Peyer's patch (tissue), 4 donors: Measurements from ENCODE around the gene FMNL2.

Source experiments
- POLR2A ChIP-seq, 2 donors: fragments of 450-650 bp; IDR thresholded peaks; one replicate each; pipeline ENCODE4 v1.5.1; 2017; ENCODE audit warnings: antibody characterized with exemption in 2 of 2, mild to moderate bottlenecking in 2 of 2, moderate library complexity in 2 of 2
- TF ChIP-seq, protein P1 (sequence below), 6 experiments: fragments of 450-650 bp in 4 of 6; fragments of 200-600 bp in 2 of 6; sonication (generic) in 1 of 6; IDR thresholded peaks; one replicate each; pipeline ENCODE4 v1.5.1; 2017 to 2019; ENCODE audit warnings: antibody characterized with exemption in 6 of 6, mild to moderate bottlenecking in 3 of 6, moderate library complexity in 1 of 6

DNA sequence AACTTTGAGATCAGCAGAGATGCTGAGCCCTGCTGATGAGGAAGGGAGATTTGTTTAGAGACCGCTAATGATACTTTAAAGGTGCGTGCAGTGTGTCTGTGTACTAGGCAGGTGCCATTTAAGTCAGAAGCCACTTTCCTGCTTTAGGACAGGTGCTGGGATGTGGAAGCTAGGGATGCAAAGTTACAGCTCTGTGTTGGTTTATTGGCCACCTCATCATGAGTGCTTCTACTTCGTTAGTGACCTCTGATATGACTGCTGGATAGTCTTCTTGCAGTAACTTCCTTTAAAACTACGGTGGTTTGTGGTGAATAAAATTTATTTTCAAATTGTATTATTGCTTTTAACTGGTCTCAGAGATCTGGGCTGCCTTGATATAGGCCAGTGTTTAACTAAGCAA is 44.1 kb downstream of the FMNL2 start:
- TF ChIP-seq, protein P1, sequence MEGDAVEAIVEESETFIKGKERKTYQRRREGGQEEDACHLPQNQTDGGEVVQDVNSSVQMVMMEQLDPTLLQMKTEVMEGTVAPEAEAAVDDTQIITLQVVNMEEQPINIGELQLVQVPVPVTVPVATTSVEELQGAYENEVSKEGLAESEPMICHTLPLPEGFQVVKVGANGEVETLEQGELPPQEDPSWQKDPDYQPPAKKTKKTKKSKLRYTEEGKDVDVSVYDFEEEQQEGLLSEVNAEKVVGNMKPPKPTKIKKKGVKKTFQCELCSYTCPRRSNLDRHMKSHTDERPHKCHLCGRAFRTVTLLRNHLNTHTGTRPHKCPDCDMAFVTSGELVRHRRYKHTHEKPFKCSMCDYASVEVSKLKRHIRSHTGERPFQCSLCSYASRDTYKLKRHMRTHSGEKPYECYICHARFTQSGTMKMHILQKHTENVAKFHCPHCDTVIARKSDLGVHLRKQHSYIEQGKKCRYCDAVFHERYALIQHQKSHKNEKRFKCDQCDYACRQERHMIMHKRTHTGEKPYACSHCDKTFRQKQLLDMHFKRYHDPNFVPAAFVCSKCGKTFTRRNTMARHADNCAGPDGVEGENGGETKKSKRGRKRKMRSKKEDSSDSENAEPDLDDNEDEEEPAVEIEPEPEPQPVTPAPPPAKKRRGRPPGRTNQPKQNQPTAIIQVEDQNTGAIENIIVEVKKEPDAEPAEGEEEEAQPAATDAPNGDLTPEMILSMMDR (IDR thresholded peaks at IDR 0.05), result no peak
- TF ChIP-seq POLR2A (IDR thresholded peaks at IDR 0.05), result no peak
